Coronary artery (tissue), 2 donors: ENCODE measurements around the gene TAMALIN.

Experiments used
- DNase-seq: peaks from one replicate; pipeline ENCODE4 v3.0.0-alpha.2; 2017; ENCODE audit warnings: low spot score
- H3K27ac ChIP-seq, 2 donors: fragments of 200-600 bp; sonication (generic); one replicate each; pipeline ENCODE4 v1.5.1; 2016 to 2019
- H3K4me3 ChIP-seq: fragments of 200-600 bp; sonication (generic); 2 replicates; pipeline ENCODE4 v1.5.1; 2016; ENCODE audit warnings: mild to moderate bottlenecking, moderate library complexity
- CTCF ChIP-seq: fragments of 200-600 bp; sonication (generic); IDR thresholded peaks from one replicate; pipeline ENCODE4 v1.5.1; 2019; ENCODE audit warnings: antibody characterized with exemption

Gene TAMALIN

GRCh38 chr12:51962737-51963136 lies 44.0 kb upstream of the TAMALIN start:
- no peak for DNase-seq
- H3K4me3 ChIP-seq, result no peak overlapping the region
- H3K27ac ChIP-seq, result no peak overlapping the region
- no peak for TF ChIP-seq CTCF

GRCh38 chr12:51963477-51963876 lies 43.3 kb upstream of the TAMALIN start:
- Histone ChIP-seq H3K4me3 (no peak overlapping the region), H3K27ac (no peak overlapping the region)
- peak; percentile 24 for DNase-seq

GRCh38 chr12:51969643-51970042 lies 37.1 kb upstream of the TAMALIN start:
- H3K4me3 ChIP-seq, result no peak overlapping the region
- no peak overlapping the region for H3K27ac ChIP-seq
- no peak for TF ChIP-seq CTCF
- no peak for DNase-seq

More at GRCh38 chr12:51963477-51963876, 43.3 kb upstream of the TAMALIN start:
- TF ChIP-seq CTCF, result no peak

- DNase-seq, result peak; percentile 29
- H3K27ac ChIP-seq, result no peak overlapping the region
- no peak for TF ChIP-seq CTCF
- H3K4me3 ChIP-seq, result no peak overlapping the region
Observed at GRCh38 chr12:51970904-51971646, 35.7 kb upstream of the TAMALIN start.

- no peak overlapping the region for H3K27ac ChIP-seq
- peak; percentile 9 for DNase-seq
- H3K4me3 ChIP-seq, result no peak overlapping the region
- no peak for TF ChIP-seq CTCF
Observed at GRCh38 chr12:51971679-51972421, 34.9 kb upstream of the TAMALIN start.

GRCh38 chr12:51972422-51972812 lies 34.3 kb upstream of the TAMALIN start:
- Histone ChIP-seq H3K27ac (no peak overlapping the region), H3K4me3 (no peak overlapping the region)
- TF ChIP-seq CTCF, result no peak
- DNase-seq, result peak; percentile 9
